Glutamatergic neuron (in vitro differentiated cells): ENCODE results near the gene ANGPTL8. TPM values are rescaled to one million over a fixed set of nuclear protein-coding genes. Genes with fewer than 3 reads are reported as not detected.

Source experiments
- total RNA-seq: library from RNA; stranded (reverse); fragmentation: NEBNext Ultra II Directional; extraction: Animal tissue kit (Norgen Biotek cat#: 25700); gene quantifications from one replicate; pipeline ENCODE4 v1.2.1, GENCODE V29; 2021; ENCODE audit not compliant: unreplicated experiment

The ANGPTL8 gene
- total RNA-seq, 1 donor from 2014 or later: not detected

Other genes with a start within 250 kb of the ANGPTL8 start
- 147 TPM for gene LDLR, start 150.2 kb upstream of the ANGPTL8 start, total RNA-seq
- 3.8 TPM for gene SPC24, start 83.8 kb upstream of the ANGPTL8 start, total RNA-seq
- gene KANK2, start 42.1 kb upstream of the ANGPTL8 start, total RNA-seq: 23.0 TPM
- 260 TPM for gene DOCK6, start 22.9 kb downstream of the ANGPTL8 start, total RNA-seq
- not detected for gene TSPAN16, start 56.5 kb downstream of the ANGPTL8 start, total RNA-seq
- 130 TPM for gene RAB3D, start 100.0 kb downstream of the ANGPTL8 start, total RNA-seq
- 43.1 TPM for gene TMEM205, start 106.6 kb downstream of the ANGPTL8 start, total RNA-seq
- gene CCDC159, start 106.9 kb downstream of the ANGPTL8 start, total RNA-seq: 8.0 TPM
- gene PLPPR2, start 115.8 kb downstream of the ANGPTL8 start, total RNA-seq: 77.0 TPM
- gene SWSAP1, start 135.0 kb downstream of the ANGPTL8 start, total RNA-seq: 2.1 TPM
- gene EPOR, start 144.7 kb downstream of the ANGPTL8 start, total RNA-seq: 11.0 TPM
- gene RGL3, start 179.7 kb downstream of the ANGPTL8 start, total RNA-seq: 0.66 TPM
- 2.6 TPM for gene ODAD3, start 195.5 kb downstream of the ANGPTL8 start, total RNA-seq
- 276 TPM for gene PRKCSH, start 196.0 kb downstream of the ANGPTL8 start, total RNA-seq
- 633 TPM for gene ELAVL3, start 241.4 kb downstream of the ANGPTL8 start, total RNA-seq